K562 (cell line): ENCODE data around the gene IRF9. TPM values are rescaled to one million over a fixed set of nuclear protein-coding genes. Genes with fewer than 3 reads are reported as not detected.

Source experiments
- ATAC-seq: fragments of 200-7000 bp; cut with Tn5 transposase; 3 replicates; pipeline ENCODE4 v1.9.1; 2020; ENCODE audit warnings: moderate library complexity
- BruUV-seq: library from RNA; stranded (reverse); fragments of 400-500 nt; replicated peaks from 2 replicates; lab custom pipeline; 2021; lab: Mats Ljungman, UMichigan
- CTCF ChIA-PET: fragments of 300-600 bp; formaldehyde crosslinking; extraction: SDS; loops from one replicate; lab custom pipeline; 2021; ENCODE audit warnings: low intra/inter-chr PET ratio; lab: Yijun Ruan, JAX
- POLR2A ChIA-PET: fragments of 300-600, 350-650 bp; sonication (Branson Sonifier 250); formaldehyde crosslinking; extraction: SDS; loops from one replicate; lab custom pipeline; 2021; ENCODE audit warnings: antibody characterized with exemption, inconsistent platforms; lab: Yijun Ruan, JAX
- DNase-seq, 4 experiments: peaks; one replicate each; pipeline versions ENCODE4 v3.0.0 to v3.0.0-alpha.2; 2011 to 2018; ENCODE audit warnings: low spot score in 3 of 4, mixed read lengths in 3 of 4; ENCODE audit errors: extremely low read depth in 1 of 4
- FAIRE-seq: peaks from 2 replicates; lab custom pipeline; 2011; peaks lifted over from hg19 to GRCh38; lab: Jason Lieb, UNC
- H2AFZ ChIP-seq: 2 replicates; pipeline ENCODE4 v1.6.0; 2011; ENCODE audit warnings: low read depth, low read length, control low read depth, inconsistent platforms
- H3K27ac ChIP-seq: fragments of 200-600 bp; 3 replicates; pipeline ENCODE4 v1.8.0; 2011; ENCODE audit warnings: low read depth, mild to moderate bottlenecking, control low read depth, inconsistent platforms, low read length, moderate library complexity, mixed read lengths; ENCODE audit errors: extremely low read depth
- H3K27me3 ChIP-seq, 2 experiments: fragments of 300-600 bp in 1 of 2; 2 replicates in 1 of 2; 3 replicates in 1 of 2; pipeline versions ENCODE4 v1.6.0 to v1.8.0; 2011; ENCODE audit warnings: inconsistent platforms in 2 of 2, low read length in 2 of 2, mild to moderate bottlenecking in 1 of 2, mixed read lengths in 1 of 2, moderate library complexity in 1 of 2; ENCODE audit not compliant: control insufficient read depth in 2 of 2, insufficient read depth in 2 of 2
- H3K36me3 ChIP-seq: fragments of 300-600 bp; 3 replicates; pipeline ENCODE4 v1.8.0; 2011; ENCODE audit warnings: mild to moderate bottlenecking, low read length, inconsistent platforms; ENCODE audit not compliant: control insufficient read depth, insufficient read depth
- H3K4me1 ChIP-seq, 2 experiments: fragments of 200-600 bp in 1 of 2; replicated peaks in 1 of 2; 2 replicates in 1 of 2; 3 replicates in 1 of 2; pipeline versions ENCODE4 v1.5.1 to v1.8.0; 2011; ENCODE audit warnings: inconsistent platforms in 2 of 2, low read length in 2 of 2, mild to moderate bottlenecking in 1 of 2, mixed read lengths in 1 of 2, moderate library complexity in 1 of 2; ENCODE audit not compliant: control insufficient read depth in 2 of 2, insufficient read depth in 2 of 2
- H3K4me2 ChIP-seq: 2 replicates; pipeline ENCODE4 v1.6.1; 2011; ENCODE audit warnings: low read length, control low read depth, inconsistent platforms, mixed read lengths; ENCODE audit not compliant: insufficient read depth
- H3K4me3 ChIP-seq: fragments of 200-600 bp; sonication (generic), shearing (Covaris generic); 2 replicates; pipeline ENCODE4 v1.5.1; 2016; ENCODE audit warnings: control low read depth, inconsistent platforms
- H3K79me2 ChIP-seq: fragments of 200-600 bp; 3 replicates; pipeline ENCODE4 v1.8.0; 2011; ENCODE audit warnings: low read length, inconsistent platforms; ENCODE audit not compliant: control insufficient read depth, insufficient read depth
- H3K9ac ChIP-seq, 2 experiments: 2 replicates each; pipeline versions ENCODE4 v1.6.0 to v1.6.1; 2011; ENCODE audit warnings: low read depth in 2 of 2, low read length in 2 of 2, control low read depth in 1 of 2, inconsistent platforms in 1 of 2, mild to moderate bottlenecking in 1 of 2, mixed read lengths in 1 of 2; ENCODE audit not compliant: insufficient read depth in 1 of 2
- H3K9me1 ChIP-seq: one replicate; pipeline ENCODE4 v1.6.0; 2011; ENCODE audit warnings: inconsistent platforms, mild to moderate bottlenecking, low read length, moderate library complexity; ENCODE audit not compliant: control insufficient read depth, insufficient read depth
- H3K9me3 ChIP-seq: replicated peaks from 2 replicates; pipeline ENCODE4 v1.5.1; 2011; ENCODE audit warnings: low read depth, low read length, inconsistent platforms; ENCODE audit not compliant: control insufficient read depth, insufficient read depth
- H4K20me1 ChIP-seq: replicated peaks from 2 replicates; pipeline ENCODE4 v1.6.1; 2011; ENCODE audit warnings: low read length, inconsistent platforms, mixed read lengths; ENCODE audit not compliant: control insufficient read depth, insufficient read depth
- ADNP ChIP-seq: fragments of 200-800 bp; sonication (Bioruptor generic); IDR thresholded peaks from 2 replicates; pipeline ENCODE4 v1.6.1; 2016; ENCODE audit warnings: missing genetic modification characterization, missing compliant biosample characterization
- BCOR ChIP-seq: fragments of 450-650 bp; IDR thresholded peaks from 2 replicates; pipeline ENCODE4 v1.6.1; 2016
- BRF1 ChIP-seq: IDR thresholded peaks from 3 replicates; pipeline ENCODE4 v1.6.1; 2011; ENCODE audit warnings: borderline replicate concordance, mild to moderate bottlenecking; ENCODE audit not compliant: insufficient read length; ENCODE audit errors: extremely low read depth
- CAMTA2 ChIP-seq: fragments of 250-450 bp; sonication (Bioruptor Pico); conservative IDR thresholded peaks from 2 replicates; pipeline ENCODE4 v1.5.1; 2022
- CHD4 ChIP-seq: fragments of 200-600 bp; sonication (generic); IDR thresholded peaks from 3 replicates; pipeline ENCODE4 v1.6.1; 2012; ENCODE audit warnings: low read depth, mild to moderate bottlenecking, mixed read lengths, low read length, inconsistent platforms; ENCODE audit not compliant: insufficient read depth, insufficient replicate concordance, poor library complexity, severe bottlenecking
- FOXJ2 ChIP-seq: fragments of 200-800 bp; sonication (Bioruptor generic); IDR thresholded peaks from 2 replicates; pipeline ENCODE4 v1.6.1; 2016; ENCODE audit warnings: missing genetic modification characterization, missing compliant biosample characterization
- HDAC2 ChIP-seq: fragments of 450-650 bp; IDR thresholded peaks from 2 replicates; pipeline ENCODE4 v1.6.1; 2016; ENCODE audit warnings: mild to moderate bottlenecking
- HDAC8 ChIP-seq: fragments of 450-650 bp; IDR thresholded peaks from 2 replicates; pipeline ENCODE4 v1.6.1; 2016; ENCODE audit warnings: mild to moderate bottlenecking, missing genetic modification characterization, moderate library complexity, missing compliant biosample characterization
- KDM1A ChIP-seq, 2 experiments: fragments of 450-650 bp; IDR thresholded peaks; 2 replicates each; pipeline ENCODE4 v1.6.1; 2016; ENCODE audit warnings: mild to moderate bottlenecking in 2 of 2
- MCM2 ChIP-seq: fragments of 450-650 bp; IDR thresholded peaks from 2 replicates; pipeline ENCODE4 v1.6.1; 2017; ENCODE audit warnings: low read depth, mild to moderate bottlenecking
- MEIS2 ChIP-seq: fragments of 450-650 bp; IDR thresholded peaks from 2 replicates; pipeline ENCODE4 v1.6.1; 2014; ENCODE audit warnings: mild to moderate bottlenecking; ENCODE audit not compliant: partially characterized antibody
- NFXL1 ChIP-seq: fragments of 450-650 bp; formaldehyde crosslinking; IDR thresholded peaks from 2 replicates; pipeline ENCODE4 v1.4.0; 2021; ENCODE audit warnings: mild to moderate bottlenecking
- RBM25 ChIP-seq: fragments of 200-400 bp; formaldehyde crosslinking; IDR thresholded peaks from 2 replicates; pipeline ENCODE4 v1.6.1; 2018; ENCODE audit warnings: low read length, low read depth, moderate library complexity; ENCODE audit not compliant: severe bottlenecking
- RCOR1 ChIP-seq, 2 experiments: IDR thresholded peaks; 2 replicates each; pipeline ENCODE4 v1.6.1; 2012; ENCODE audit warnings: low read depth in 2 of 2, low read length in 2 of 2, borderline replicate concordance in 1 of 2, improper control_type of control experiment in 1 of 2
- SETDB1 ChIP-seq: IDR thresholded peaks from one replicate; pipeline ENCODE4 v1.6.1; 2012; ENCODE audit warnings: low read length, control low read depth, inconsistent platforms
- SMARCA5 ChIP-seq: fragments of 450-650 bp; IDR thresholded peaks from 2 replicates; pipeline ENCODE4 v1.6.1; 2016
- SREBF2 ChIP-seq: sonication (generic); formaldehyde crosslinking; IDR thresholded peaks from 2 replicates; pipeline ENCODE4 v1.4.0; 2020; ENCODE audit warnings: mild to moderate bottlenecking, missing genetic modification reagents
- ZNF146 ChIP-seq: IDR thresholded peaks from one replicate; pipeline ENCODE4 v1.6.1; 2018; ENCODE audit warnings: missing compliant biosample characterization; ENCODE audit not compliant: unreplicated experiment
- ZNF584 ChIP-seq: fragments of 200-800 bp; sonication (Bioruptor generic); IDR thresholded peaks from 2 replicates; pipeline ENCODE4 v1.6.1; 2016; ENCODE audit warnings: low read depth, mild to moderate bottlenecking, missing genetic modification characterization, missing compliant biosample characterization
- WGBS: fragments of 100-300 bp; shearing (Covaris generic); methylation state at CpG from one replicate; pipeline ENCODE4 v1.1.6; 2016; ENCODE audit warnings: low coverage, mixed read lengths; ENCODE audit not compliant: insufficient coverage; ENCODE audit errors: missing lambda C conversion rate; 5-methylcytosine and 5-hydroxymethylcytosine counted together
- in situ Hi-C: fragments of 300-500 bp; cut with MboI; formaldehyde crosslinking; loops from 4 replicates; pipeline ENCODE4 v1.15.0; 2018; ENCODE audit warnings: inconsistent platforms, mixed read lengths
- intact Hi-C: fragments of 100-400 bp; cut with micrococcal nuclease; formaldehyde crosslinking; loops from 2 replicates; pipeline ENCODE4 v1.14.2; 2022
- polyA plus RNA-seq, 8 experiments: library from polyadenylated mRNA; depleted of rRNA in 4 of 8; stranded (reverse) in 5 of 8; unstranded in 3 of 8; fragments of >200 nt; fragmentation: Nextera tagmentation in 2 of 8; fragmentation: Illumina TruSeq in 1 of 8; extraction: Ambion mirVana in 2 of 8; extraction: Trizol in 1 of 8; gene quantifications; 2 replicates each; pipeline versions ENCODE4 v1.2.1 to v1.2.3, GENCODE V29; 2011 to 2014; ENCODE audit warnings: inconsistent platforms in 1 of 8, missing spikeins in 1 of 8
- total RNA-seq, 7 experiments: library from RNA; depleted of rRNA in 6 of 7; stranded (reverse); fragments of >200 nt in 6 of 7; fragmentation: Illumina TruSeq in 2 of 7; extraction: Trizol in 2 of 7; gene quantifications; 2 replicates each; pipeline versions ENCODE4 v1.2.1 to v1.2.3, GENCODE V29; 2011 to 2021; ENCODE audit warnings: low replicate concordance in 1 of 7
- TF ChIP-seq, protein P1 (sequence below): sonication (generic); formaldehyde crosslinking; IDR thresholded peaks from 2 replicates; pipeline ENCODE4 v1.8.0; 2022; ENCODE audit warnings: mild to moderate bottlenecking, missing genetic modification reagents
- TF ChIP-seq, protein P2 (sequence below): fragments of 450-650 bp; formaldehyde crosslinking; conservative IDR thresholded peaks from 2 replicates; pipeline ENCODE4 v1.4.0; 2022; ENCODE audit warnings: mild to moderate bottlenecking, missing genetic modification characterization

The IRF9 gene
- total and polyA plus RNA-seq, 9 of the 15 experiments (the other 6 are each of a cell fraction or from before 2014, with no cell fraction given): 0.79 to 14.8 (median 6.1) TPM

DNA sequence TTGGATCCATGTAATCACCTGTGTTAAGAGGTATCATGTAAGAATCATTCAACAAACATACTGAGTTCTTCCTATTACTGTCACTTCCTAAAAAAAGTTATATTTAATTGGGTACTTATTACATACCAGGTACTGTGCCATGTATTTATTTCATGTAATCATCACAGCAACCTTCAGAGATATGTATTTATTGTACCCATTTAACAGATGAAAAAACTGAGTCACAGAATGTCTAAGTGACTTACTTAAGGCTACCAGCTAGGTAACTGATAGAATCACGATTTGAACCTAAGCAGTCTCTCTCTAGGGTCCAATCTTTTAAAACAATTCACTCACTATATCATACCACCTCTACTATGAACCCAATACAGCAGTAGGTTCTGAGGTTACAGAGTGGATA, 16.6 kb upstream of the IRF9 start:
- H3K36me3 ChIP-seq: peaks cover 36% of the 10 kb centered on the region; the same call in 2 of the 3 replicates
- no peak for DNase-seq
- H3K27me3 ChIP-seq: no peaks in the 10 kb centered on the region
- H3K79me2 ChIP-seq: peaks cover 54% of the 10 kb centered on the region
- peak; percentile 96 for TF ChIP-seq RBM25
- TF ChIP-seq ZNF146: no peak
- TF ChIP-seq ADNP: peak; percentile 86
- no peak for TF ChIP-seq SREBF2 (CRISPR knock-in tag)
- peak; percentile 58; the same call in 1 of the 2 replicates for TF ChIP-seq HDAC2
- TF ChIP-seq CAMTA2: no peak
- peak; percentile 71 for TF ChIP-seq CHD4
- TF ChIP-seq, protein P1, sequence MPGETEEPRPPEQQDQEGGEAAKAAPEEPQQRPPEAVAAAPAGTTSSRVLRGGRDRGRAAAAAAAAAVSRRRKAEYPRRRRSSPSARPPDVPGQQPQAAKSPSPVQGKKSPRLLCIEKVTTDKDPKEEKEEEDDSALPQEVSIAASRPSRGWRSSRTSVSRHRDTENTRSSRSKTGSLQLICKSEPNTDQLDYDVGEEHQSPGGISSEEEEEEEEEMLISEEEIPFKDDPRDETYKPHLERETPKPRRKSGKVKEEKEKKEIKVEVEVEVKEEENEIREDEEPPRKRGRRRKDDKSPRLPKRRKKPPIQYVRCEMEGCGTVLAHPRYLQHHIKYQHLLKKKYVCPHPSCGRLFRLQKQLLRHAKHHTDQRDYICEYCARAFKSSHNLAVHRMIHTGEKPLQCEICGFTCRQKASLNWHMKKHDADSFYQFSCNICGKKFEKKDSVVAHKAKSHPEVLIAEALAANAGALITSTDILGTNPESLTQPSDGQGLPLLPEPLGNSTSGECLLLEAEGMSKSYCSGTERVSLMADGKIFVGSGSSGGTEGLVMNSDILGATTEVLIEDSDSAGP (CRISPR knock-in tag): no peak
- no peak for TF ChIP-seq HDAC8 (tag)
- no peak for TF ChIP-seq ZNF584
- peak; percentile 72 to 77 for TF ChIP-seq KDM1A (IDR thresholded peaks at IDR 0.05)
- TF ChIP-seq FOXJ2: no peak
- TF ChIP-seq MEIS2: no peak
- peak in 1 of 2 experiments; percentile 78; a peak in 2 of 4 replicates for TF ChIP-seq RCOR1 (IDR thresholded peaks at IDR 0.05; ENCODE audit: borderline replicate concordance in 1 of 2, low read depth in 2 of 2, low read length in 2 of 2)
- no peak for TF ChIP-seq BRF1
- peak; percentile 71; the same call in 1 of the 2 replicates for TF ChIP-seq SMARCA5
- TF ChIP-seq BCOR: peak; percentile 90
- TF ChIP-seq, protein P2, sequence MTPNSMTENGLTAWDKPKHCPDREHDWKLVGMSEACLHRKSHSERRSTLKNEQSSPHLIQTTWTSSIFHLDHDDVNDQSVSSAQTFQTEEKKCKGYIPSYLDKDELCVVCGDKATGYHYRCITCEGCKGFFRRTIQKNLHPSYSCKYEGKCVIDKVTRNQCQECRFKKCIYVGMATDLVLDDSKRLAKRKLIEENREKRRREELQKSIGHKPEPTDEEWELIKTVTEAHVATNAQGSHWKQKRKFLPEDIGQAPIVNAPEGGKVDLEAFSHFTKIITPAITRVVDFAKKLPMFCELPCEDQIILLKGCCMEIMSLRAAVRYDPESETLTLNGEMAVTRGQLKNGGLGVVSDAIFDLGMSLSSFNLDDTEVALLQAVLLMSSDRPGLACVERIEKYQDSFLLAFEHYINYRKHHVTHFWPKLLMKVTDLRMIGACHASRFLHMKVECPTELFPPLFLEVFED (CRISPR knock-in tag): no peak
- no peak for TF ChIP-seq MCM2
- TF ChIP-seq NFXL1 (CRISPR knock-in tag): no peak
- TF ChIP-seq SETDB1: no peak
- peaks cover 33 to 51% of the 10 kb centered on the region in 2 experiments; a peak in 4 of 5 replicates for H3K4me1 ChIP-seq
- no TSS peak for BruUV-seq
- H3K9me3 ChIP-seq: no peaks in the 10 kb centered on the region
- FAIRE-seq: no peak
- WGBS: 47% methylated on average over 1 of the region's 1 CpG
- H4K20me1 ChIP-seq: no peaks in the 10 kb centered on the region
- no peak overlapping the region for H3K27ac ChIP-seq
- H2AFZ ChIP-seq: no peak overlapping the region
- CTCF ChIA-PET: no interaction called here
- POLR2A ChIA-PET: no interaction called here
- no peak overlapping the region for H3K4me3 ChIP-seq
- intact Hi-C loops (loop anchor here (10.0 kb wide), 1 partner anchor 50 kb away; the partner anchor contains the start of gene PCK2), in situ Hi-C loops (no loop called here)
- ATAC-seq: no peak
- H3K9ac ChIP-seq: no peak overlapping the region
- no peak overlapping the region for H3K4me2 ChIP-seq
- peaks cover 5% of the 10 kb centered on the region for H3K9me1 ChIP-seq
